HepG2 (cell line): Measurements from ENCODE around the gene TALDO1. TPM values are rescaled to one million over a fixed set of nuclear protein-coding genes. Genes with fewer than 3 reads are reported as not detected.

Experiments
- ARNT2 ChIP-seq: sonication (generic); formaldehyde crosslinking; IDR thresholded peaks from 2 replicates; pipeline ENCODE4 v1.8.0; 2022; ENCODE audit warnings: mild to moderate bottlenecking, low read depth, missing genetic modification reagents, moderate library complexity
- ATF7 ChIP-seq, 2 experiments: fragments of 450-650 bp in 1 of 2; sonication (generic) in 1 of 2; formaldehyde crosslinking in 1 of 2; IDR thresholded peaks; 2 replicates each; pipeline versions ENCODE4 v1.4.0 to v1.6.1; 2016 to 2020; ENCODE audit warnings: antibody characterized with exemption in 1 of 2, mild to moderate bottlenecking in 1 of 2, missing genetic modification reagents in 1 of 2
- CERS6 ChIP-seq: sonication (generic); formaldehyde crosslinking; IDR thresholded peaks from 2 replicates; pipeline ENCODE4 v1.5.0; 2020; ENCODE audit warnings: missing genetic modification reagents
- HNRNPK ChIP-seq: fragments of 200-400 bp; formaldehyde crosslinking; IDR thresholded peaks from 2 replicates; pipeline ENCODE4 v1.6.1; 2018; ENCODE audit warnings: low read length, low read depth, moderate library complexity, mild to moderate bottlenecking; ENCODE audit not compliant: poor library complexity, severe bottlenecking
- HOXD1 ChIP-seq: sonication (generic); formaldehyde crosslinking; IDR thresholded peaks from 2 replicates; pipeline ENCODE4 v1.5.0; 2020; ENCODE audit warnings: missing genetic modification reagents
- IKZF4 ChIP-seq: sonication (generic); formaldehyde crosslinking; IDR thresholded peaks from 2 replicates; pipeline ENCODE4 v1.5.1; 2020; ENCODE audit warnings: borderline replicate concordance, mild to moderate bottlenecking, low read depth, missing genetic modification reagents; ENCODE audit errors: not compliant biosample characterization
- ISL2 ChIP-seq: sonication (generic); formaldehyde crosslinking; IDR thresholded peaks from 2 replicates; pipeline ENCODE4 v1.5.0; 2020; ENCODE audit warnings: missing genetic modification reagents
- KMT2B ChIP-seq: IDR thresholded peaks from 2 replicates; pipeline ENCODE4 v1.6.1; 2016; ENCODE audit warnings: missing genetic modification reagents, missing compliant biosample characterization
- MIXL1 ChIP-seq: IDR thresholded peaks from 2 replicates; pipeline ENCODE4 v1.6.1; 2016
- NFIC ChIP-seq: IDR thresholded peaks from 2 replicates; pipeline ENCODE4 v1.6.1; 2012; ENCODE audit warnings: mild to moderate bottlenecking, low read length, inconsistent platforms
- NKX3-1 ChIP-seq: sonication (generic); formaldehyde crosslinking; IDR thresholded peaks from 2 replicates; pipeline ENCODE4 v1.5.0; 2020; ENCODE audit warnings: missing genetic modification reagents
- SRSF9 ChIP-seq: fragments of 200-400 bp; formaldehyde crosslinking; IDR thresholded peaks from 2 replicates; pipeline ENCODE4 v1.6.1; 2018; ENCODE audit warnings: borderline replicate concordance, mild to moderate bottlenecking, low read depth, low read length; ENCODE audit not compliant: insufficient read depth, poor library complexity, severe bottlenecking
- ZFP41 ChIP-seq: sonication (generic); formaldehyde crosslinking; IDR thresholded peaks from 2 replicates; pipeline ENCODE4 v1.4.0; 2020; ENCODE audit warnings: mild to moderate bottlenecking, missing genetic modification reagents, borderline replicate concordance
- ZNF772 ChIP-seq: sonication (generic); formaldehyde crosslinking; IDR thresholded peaks from 2 replicates; pipeline ENCODE4 v1.5.0; 2020; ENCODE audit warnings: mild to moderate bottlenecking, missing genetic modification reagents
- ZNF788 ChIP-seq: sonication (generic); formaldehyde crosslinking; IDR thresholded peaks from 2 replicates; pipeline ENCODE4 v1.5.0; 2020; ENCODE audit warnings: mild to moderate bottlenecking, missing genetic modification reagents, borderline replicate concordance
- ZNF850 ChIP-seq: sonication (generic); formaldehyde crosslinking; conservative IDR thresholded peaks from 2 replicates; pipeline ENCODE4 v1.9.0; 2021; ENCODE audit warnings: mild to moderate bottlenecking, missing genetic modification reagents
- polyA plus RNA-seq, 8 experiments: library from polyadenylated mRNA; depleted of rRNA in 3 of 8; stranded (reverse) in 7 of 8; unstranded in 1 of 8; fragments of >200 nt; fragmentation: Illumina TruSeq in 4 of 8; extraction: Trizol in 4 of 8; gene quantifications; 2 replicates each; pipeline versions ENCODE4 v1.2.1 to v1.2.3, GENCODE V29; 2011 to 2016; ENCODE audit warnings: low read depth in 4 of 8, missing spikeins in 1 of 8, mixed read lengths in 1 of 8; ENCODE audit not compliant: insufficient read depth in 1 of 8
- total RNA-seq, 5 experiments: library from RNA; depleted of rRNA; stranded (reverse); fragments of >200 nt; fragmentation: Illumina TruSeq; extraction: Trizol; gene quantifications; 2 replicates each; pipeline ENCODE4 v1.2.3, GENCODE V29; 2016; ENCODE audit warnings: low read depth in 1 of 5
- TF ChIP-seq, protein P1 (sequence below): sonication (generic); formaldehyde crosslinking; conservative IDR thresholded peaks from 2 replicates; pipeline ENCODE4 v1.4.0; 2020; ENCODE audit warnings: missing genetic modification reagents
- TF ChIP-seq, protein P2 (sequence below): sonication (generic); formaldehyde crosslinking; IDR thresholded peaks from 2 replicates; pipeline ENCODE4 v1.4.0; 2020; ENCODE audit warnings: mild to moderate bottlenecking, missing genetic modification reagents

Gene TALDO1
- total and polyA plus RNA-seq, 2 of the 13 experiments (the other 11 are each of a cell fraction or from before 2014, with no cell fraction given): 107 to 240 TPM

GRCh38 chr11:809287-810039 lies 62.2 kb downstream of the TALDO1 start, which contains the start of gene RPLP2 (continued):
- TF ChIP-seq, protein P1, sequence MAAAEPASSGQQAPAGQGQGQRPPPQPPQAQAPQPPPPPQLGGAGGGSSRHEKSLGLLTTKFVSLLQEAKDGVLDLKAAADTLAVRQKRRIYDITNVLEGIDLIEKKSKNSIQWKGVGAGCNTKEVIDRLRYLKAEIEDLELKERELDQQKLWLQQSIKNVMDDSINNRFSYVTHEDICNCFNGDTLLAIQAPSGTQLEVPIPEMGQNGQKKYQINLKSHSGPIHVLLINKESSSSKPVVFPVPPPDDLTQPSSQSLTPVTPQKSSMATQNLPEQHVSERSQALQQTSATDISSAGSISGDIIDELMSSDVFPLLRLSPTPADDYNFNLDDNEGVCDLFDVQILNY (CRISPR knock-in tag): peak; percentile 9; the same call in 1 of the 2 replicates
- TF ChIP-seq ZNF772: peak; percentile 90; the same call in 1 of the 2 replicates
- TF ChIP-seq ISL2 (CRISPR knock-in tag): peak; percentile 30
- TF ChIP-seq KMT2B (CRISPR knock-in tag): peak; percentile 77
- TF ChIP-seq ATF7 (IDR thresholded peaks at IDR 0.05): peak; percentile 96
- peak; percentile 70 for TF ChIP-seq ATF7 (CRISPR knock-in tag; IDR thresholded peaks at IDR 0.05)
- peak; percentile 57; the same call in 1 of the 2 replicates for TF ChIP-seq CERS6 (CRISPR knock-in tag)
- TF ChIP-seq HOXD1 (CRISPR knock-in tag): peak; percentile 1; the same call in 1 of the 2 replicates
- TF ChIP-seq NFIC: no peak
- no peak for TF ChIP-seq HNRNPK
- peak; percentile 75; the same call in 1 of the 2 replicates for TF ChIP-seq ARNT2 (CRISPR knock-in tag)
- TF ChIP-seq IKZF4 (CRISPR knock-in tag): peak; percentile 87
- TF ChIP-seq NKX3-1 (CRISPR knock-in tag): 0 out of 2 replicates have a peak, but pooled peaks have one; percentile 7
- no peak for TF ChIP-seq SRSF9
- TF ChIP-seq, protein P2, sequence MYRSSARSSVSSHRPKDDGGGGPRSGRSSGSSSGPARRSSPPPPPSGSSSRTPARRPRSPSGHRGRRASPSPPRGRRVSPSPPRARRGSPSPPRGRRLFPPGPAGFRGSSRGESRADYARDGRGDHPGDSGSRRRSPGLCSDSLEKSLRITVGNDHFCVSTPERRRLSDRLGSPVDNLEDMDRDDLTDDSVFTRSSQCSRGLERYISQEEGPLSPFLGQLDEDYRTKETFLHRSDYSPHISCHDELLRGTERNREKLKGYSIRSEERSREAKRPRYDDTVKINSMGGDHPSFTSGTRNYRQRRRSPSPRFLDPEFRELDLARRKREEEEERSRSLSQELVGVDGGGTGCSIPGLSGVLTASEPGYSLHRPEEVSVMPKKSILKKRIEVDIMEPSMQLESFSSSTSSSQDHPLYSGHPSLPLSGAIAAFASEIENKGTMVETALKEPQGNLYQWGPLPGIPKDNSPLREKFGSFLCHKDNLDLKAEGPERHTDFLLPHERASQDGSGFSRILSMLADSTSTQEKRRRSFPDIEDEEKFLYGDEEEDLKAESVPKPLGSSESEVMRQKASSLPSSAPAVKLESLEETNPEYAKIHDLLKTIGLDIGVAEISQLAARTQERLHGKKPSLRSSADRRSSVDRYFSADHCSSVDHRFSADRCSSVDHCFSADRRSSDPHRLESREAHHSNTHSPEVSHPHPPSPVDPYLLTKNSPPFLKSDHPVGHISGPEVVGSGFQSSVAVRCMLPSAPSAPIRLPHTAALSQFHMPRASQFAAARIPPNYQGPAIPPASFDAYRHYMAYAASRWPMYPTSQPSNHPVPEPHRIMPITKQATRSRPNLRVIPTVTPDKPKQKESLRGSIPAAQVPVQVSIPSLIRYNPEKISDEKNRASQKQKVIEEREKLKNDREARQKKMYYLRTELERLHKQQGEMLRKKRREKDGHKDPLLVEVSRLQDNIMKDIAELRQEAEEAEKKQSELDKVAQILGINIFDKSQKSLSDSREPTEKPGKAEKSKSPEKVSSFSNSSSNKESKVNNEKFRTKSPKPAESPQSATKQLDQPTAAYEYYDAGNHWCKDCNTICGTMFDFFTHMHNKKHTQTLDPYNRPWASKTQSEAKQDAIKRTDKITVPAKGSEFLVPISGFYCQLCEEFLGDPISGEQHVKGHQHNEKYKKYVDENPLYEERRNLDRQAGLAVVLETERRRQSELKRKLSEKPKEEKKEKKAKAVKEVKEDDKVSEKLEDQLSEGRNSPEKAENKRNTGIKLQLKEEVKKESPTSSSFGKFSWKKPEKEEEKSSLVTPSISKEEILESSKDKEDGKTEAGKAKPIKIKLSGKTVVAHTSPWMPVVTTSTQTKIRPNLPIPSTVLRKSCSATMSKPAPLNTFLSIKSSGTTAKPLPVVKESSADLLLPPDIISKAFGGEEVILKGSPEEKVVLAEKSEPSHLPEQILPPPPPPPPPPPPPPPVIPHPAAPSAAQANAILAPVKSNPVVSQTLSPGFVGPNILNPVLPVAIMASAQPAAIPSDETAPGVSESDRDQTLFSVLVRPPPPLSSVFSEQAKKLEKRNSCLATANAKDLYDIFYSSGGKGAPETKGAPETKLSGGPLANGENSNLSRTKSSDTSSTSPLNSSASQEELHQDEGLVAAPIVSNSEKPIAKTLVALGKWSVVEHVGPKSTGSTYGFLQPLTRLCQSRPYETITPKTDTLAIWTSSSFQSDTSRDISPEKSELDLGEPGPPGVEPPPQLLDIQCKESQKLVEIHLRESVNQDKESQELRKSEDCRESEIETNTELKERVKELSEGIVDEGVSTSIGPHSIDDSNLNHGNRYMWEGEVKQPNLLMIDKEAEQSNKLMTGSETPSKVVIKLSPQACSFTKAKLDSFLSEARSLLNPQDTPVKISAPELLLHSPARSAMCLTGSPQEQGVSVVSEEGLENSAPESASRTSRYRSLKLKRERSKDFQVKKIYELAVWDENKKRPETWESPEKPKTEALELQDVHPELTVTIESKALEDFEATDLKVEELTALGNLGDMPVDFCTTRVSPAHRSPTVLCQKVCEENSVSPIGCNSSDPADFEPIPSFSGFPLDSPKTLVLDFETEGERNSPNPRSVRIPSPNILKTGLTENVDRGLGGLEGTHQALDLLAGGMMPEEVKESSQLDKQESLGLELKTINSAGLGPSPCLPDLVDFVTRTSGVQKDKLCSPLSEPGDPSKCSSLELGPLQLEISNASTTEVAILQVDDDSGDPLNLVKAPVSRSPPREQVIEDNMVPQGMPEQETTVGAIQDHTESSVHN (CRISPR knock-in tag): no peak
- TF ChIP-seq ZNF788 (CRISPR knock-in tag): peak; percentile 90; the same call in 1 of the 2 replicates
- no peak for TF ChIP-seq ZFP41 (CRISPR knock-in tag)
- peak; percentile 94; the same call in 1 of the 2 replicates for TF ChIP-seq ZNF850 (CRISPR knock-in tag)
- TF ChIP-seq MIXL1: peak; percentile 35; the same call in 1 of the 2 replicates
